Retinal pigment epithelial cell (primary cell): ENCODE measurements around the gene C1orf174.

Source experiments
- DNase-seq: peaks from one replicate; pipeline ENCODE4 v3.0.0-alpha.2; 2010; ENCODE audit warnings: low read depth
- H3K4me3 ChIP-seq: 2 replicates; pipeline ENCODE4 v1.5.1; 2011; ENCODE audit warnings: mild to moderate bottlenecking, low read length, control low read depth, moderate library complexity
- TF ChIP-seq, protein P1 (sequence below): conservative IDR thresholded peaks from 2 replicates; pipeline ENCODE4 v1.5.1; 2011; ENCODE audit warnings: low read depth, low read length, control low read depth, inconsistent platforms

The C1orf174 gene

DNA sequence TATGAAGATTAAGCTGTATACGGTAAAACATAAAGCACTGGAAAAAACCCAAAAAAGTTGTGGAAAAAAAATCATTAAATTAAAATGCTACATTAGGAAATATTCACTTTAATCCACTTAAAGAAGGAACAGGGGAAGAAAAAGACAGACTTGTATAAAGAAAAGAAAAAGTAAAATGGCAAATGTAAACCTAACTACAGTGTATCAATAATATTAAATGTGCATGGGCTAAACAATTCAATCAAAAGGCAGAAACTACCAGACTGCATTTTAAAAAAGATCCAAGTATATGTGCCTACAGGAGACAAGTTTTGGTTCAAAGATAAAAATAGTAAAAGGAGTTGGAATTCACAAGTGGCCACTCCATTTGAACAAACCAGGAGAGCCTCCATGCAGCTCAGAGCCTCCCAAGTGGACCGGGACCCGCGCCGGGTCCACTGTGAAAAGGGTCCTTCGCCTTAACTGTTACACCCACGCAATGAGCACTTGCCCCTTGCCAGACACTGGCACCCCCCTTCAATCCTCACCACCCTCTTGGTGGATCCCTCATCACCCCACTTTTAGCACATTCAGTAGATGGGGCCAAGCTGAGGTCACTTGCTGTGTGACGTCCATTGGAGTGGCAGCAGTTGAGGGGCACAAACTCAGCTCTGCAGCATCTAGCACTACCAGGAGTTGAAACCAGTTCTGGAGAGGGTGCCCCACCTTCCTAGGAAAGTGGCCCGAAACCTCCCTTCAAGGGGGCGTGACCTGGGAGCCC is 898 bp downstream of the C1orf174 start:
- DNase-seq = no peak
- TF ChIP-seq, protein P1, sequence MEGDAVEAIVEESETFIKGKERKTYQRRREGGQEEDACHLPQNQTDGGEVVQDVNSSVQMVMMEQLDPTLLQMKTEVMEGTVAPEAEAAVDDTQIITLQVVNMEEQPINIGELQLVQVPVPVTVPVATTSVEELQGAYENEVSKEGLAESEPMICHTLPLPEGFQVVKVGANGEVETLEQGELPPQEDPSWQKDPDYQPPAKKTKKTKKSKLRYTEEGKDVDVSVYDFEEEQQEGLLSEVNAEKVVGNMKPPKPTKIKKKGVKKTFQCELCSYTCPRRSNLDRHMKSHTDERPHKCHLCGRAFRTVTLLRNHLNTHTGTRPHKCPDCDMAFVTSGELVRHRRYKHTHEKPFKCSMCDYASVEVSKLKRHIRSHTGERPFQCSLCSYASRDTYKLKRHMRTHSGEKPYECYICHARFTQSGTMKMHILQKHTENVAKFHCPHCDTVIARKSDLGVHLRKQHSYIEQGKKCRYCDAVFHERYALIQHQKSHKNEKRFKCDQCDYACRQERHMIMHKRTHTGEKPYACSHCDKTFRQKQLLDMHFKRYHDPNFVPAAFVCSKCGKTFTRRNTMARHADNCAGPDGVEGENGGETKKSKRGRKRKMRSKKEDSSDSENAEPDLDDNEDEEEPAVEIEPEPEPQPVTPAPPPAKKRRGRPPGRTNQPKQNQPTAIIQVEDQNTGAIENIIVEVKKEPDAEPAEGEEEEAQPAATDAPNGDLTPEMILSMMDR = peak; percentile 24
- H3K4me3 ChIP-seq = peak overlapping the region; percentile 85

DNA sequence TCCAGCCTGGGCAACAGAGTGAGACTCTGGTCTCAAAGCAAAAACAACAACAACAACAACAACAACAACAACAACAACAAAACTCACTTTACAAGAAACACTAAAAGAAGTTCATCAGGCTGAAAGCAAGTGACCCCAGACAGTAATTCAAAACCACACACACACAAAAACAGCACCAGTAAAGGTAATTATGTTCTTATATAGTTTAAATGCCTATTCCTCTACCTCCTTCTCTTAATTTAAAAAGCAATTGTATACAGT is 1.7 kb downstream of the C1orf174 start:
- TF ChIP-seq, protein P1 = no peak
- H3K4me3 ChIP-seq = no peak overlapping the region
- no peak for DNase-seq

DNA sequence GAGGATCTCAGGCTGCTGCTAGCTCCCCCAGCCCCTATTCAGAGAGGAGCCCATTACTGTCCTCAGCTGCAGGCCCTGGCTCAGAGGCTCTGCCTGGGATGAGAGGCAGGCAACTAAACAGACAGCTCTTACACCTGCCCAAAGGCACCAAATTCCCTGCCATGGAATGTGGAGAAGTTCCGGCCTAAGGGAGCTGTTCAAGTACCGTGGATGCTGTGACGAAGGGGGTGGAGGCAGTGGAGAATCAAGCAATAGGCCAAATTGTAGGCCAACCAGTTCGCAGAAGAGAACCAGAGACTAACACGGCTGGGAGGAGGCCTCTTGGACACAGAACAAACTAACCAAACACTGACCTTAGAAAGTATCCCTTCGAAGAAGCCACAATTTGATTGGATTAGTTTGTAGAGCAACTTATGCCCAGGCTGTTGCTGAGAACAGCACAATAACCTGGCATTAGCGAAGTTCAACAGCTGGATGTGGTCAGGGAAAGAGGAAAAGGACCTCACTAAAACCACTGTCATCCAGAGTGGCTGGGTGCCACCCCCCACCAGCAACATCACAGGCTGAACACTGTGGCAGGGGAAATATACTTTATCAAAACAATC is 3.6 kb downstream of the C1orf174 start:
- no peak for DNase-seq
- no peak overlapping the region for H3K4me3 ChIP-seq
- TF ChIP-seq, protein P1 = no peak

DNA sequence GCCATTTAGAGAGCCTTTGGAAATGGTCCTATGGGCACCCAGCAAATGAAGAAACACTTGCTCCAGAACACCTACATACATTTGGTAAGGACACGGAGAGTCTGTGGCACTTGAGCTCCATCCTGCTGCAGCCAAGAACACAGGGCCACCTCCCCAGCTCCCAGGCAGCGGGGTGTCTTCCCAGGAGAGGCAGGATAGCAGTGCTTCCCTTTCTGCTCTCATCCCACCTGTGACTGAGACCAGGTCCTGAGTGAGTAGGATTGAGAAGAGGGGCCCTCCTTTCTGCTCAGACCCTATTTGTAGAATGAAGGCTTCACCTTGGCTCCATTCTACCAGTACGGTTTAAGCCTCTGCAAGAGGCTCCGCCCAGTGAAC is 4.1 kb downstream of the C1orf174 start:
- no peak for DNase-seq
- H3K4me3 ChIP-seq = no peak overlapping the region

DNA sequence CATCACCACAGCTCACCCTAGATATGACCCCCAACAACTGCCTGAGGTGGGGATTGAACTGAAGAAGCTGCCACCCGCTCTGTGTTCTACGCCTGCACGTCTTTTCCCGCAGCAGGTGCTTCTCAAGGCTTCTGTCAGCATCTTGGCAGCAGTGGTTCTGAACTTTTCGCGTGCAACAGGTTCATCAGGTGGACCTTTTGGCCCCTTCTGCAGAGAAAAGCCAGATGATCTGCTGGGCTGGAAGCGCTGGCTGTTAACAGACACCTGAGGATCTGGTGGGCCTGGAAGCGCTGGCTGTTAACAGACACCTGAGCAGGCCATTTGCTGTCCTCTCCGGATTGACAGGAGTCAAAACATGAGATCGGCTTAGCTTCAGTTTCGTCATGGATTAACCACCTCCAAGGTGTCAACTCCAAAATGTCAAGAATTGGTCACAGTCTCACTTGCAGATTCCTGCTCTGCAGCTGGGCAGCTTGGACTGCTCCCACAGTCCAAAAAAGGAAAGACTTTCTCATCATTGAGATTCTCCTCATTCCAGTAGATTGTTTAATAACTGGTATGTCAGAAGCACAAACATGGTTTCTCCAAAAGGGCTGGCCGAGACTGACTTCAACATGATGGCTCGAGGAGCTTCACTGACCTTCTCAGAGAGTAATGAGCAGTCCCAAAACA is 4.7 kb downstream of the C1orf174 start:
- no peak overlapping the region for H3K4me3 ChIP-seq
- no peak for DNase-seq
- TF ChIP-seq, protein P1 = no peak

More for the DNA sequence above, 4.1 kb downstream of the C1orf174 start:
- TF ChIP-seq, protein P1 = no peak

DNA sequence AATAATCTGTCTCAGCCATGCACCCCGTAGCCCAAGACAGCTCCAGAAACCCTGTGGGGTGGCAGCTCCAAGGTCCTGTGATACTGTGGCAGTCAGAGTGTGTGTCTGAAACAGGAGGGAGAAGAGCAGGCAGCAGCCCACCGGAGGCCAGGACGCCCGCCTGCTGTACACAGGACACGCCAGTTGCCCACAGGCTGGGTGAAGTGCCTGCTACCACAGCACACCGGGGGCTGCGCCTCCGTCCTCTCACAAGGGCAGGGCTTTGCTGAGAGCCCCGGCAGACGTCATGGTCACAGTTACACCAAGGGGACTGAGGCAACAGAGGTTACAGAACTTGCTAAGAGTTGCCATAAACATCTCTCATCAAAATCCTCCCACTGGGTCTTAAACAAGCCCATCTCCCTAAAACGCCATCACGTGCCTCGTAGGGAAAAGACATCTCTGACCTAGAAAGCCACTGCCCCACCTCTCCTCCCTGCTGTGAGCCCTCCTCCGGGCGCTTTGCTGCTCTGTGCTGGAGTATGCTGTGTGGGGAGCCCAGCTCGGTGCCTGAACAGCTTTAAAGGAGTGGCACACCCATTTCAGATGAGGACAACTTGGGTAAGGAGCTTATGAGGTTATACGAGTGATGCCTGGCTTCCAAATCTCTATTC is 5.3 kb downstream of the C1orf174 start:
- no peak for DNase-seq
- no peak overlapping the region for H3K4me3 ChIP-seq
- TF ChIP-seq, protein P1 = no peak

DNA sequence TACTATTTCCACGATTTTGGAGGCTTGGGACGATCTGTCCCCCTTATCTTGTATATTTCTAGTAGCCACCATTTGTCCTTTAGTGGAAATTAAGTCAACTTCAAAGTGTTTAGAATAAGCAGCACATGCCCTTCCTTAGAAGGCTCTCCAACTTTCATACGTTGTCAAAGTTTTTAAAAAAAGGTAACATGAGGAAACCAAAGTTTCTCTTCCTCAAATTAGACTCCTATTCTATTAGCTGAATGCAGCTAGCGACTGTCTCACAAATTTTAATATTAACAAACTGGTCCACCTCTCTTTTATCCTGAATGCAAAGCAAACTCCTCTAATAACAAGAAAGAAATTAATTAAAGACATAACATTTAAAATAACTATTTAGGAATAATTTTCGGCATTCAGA is 6.9 kb downstream of the C1orf174 start:
- TF ChIP-seq, protein P1 = no peak
- no peak overlapping the region for H3K4me3 ChIP-seq
- no peak for DNase-seq
